ENCODE measurements around the gene INSIG1.

The INSIG1 gene

DNA sequence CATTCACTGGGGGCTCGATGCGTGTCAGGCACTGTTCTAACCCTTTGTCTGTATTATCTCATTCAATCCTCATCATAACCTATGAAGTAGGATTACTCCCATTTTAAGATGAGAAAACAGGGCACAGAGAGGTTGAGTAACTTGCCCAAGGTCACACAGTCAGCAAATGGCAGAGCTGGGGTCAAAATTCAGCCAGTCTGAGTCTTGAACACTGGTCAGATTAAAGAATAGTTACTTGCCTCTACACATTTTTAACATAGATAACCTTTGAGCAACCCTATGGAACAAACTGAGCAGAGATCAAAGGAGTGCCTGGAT is 27.2 kb downstream of the INSIG1 start:
- TF ChIP-seq GATA1 (IDR thresholded peaks at IDR 0.05; ENCODE audit: low read depth, low read length) (no peak), POLR2A (IDR thresholded peaks at IDR 0.05; ENCODE audit: low read length) (no peak)
- DNase-seq: no peak

DNA sequence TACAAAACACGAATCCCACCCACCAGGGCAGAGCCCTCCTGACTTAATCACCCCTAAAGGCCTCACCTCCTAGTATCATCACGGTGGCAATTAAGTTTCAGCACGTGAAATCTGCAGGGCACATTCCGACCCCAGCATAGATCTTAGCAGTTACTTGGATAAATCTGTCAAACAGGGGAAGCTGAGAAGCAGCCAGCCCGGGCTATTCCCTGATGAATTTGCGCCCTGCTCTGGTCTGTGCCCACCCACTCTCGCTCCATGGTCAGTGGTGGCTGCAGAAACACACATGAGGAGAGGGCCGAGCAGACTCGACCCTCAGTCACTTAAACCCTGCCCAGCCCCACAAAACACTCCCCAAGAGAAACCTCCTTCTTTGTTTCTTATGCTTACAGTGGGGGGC is 28.7 kb downstream of the INSIG1 start:
- no peak for DNase-seq
- TF ChIP-seq POLR2A (IDR thresholded peaks at IDR 0.05; ENCODE audit: low read length): no peak
- no peak for TF ChIP-seq GATA1 (IDR thresholded peaks at IDR 0.05; ENCODE audit: low read depth, low read length)

DNA sequence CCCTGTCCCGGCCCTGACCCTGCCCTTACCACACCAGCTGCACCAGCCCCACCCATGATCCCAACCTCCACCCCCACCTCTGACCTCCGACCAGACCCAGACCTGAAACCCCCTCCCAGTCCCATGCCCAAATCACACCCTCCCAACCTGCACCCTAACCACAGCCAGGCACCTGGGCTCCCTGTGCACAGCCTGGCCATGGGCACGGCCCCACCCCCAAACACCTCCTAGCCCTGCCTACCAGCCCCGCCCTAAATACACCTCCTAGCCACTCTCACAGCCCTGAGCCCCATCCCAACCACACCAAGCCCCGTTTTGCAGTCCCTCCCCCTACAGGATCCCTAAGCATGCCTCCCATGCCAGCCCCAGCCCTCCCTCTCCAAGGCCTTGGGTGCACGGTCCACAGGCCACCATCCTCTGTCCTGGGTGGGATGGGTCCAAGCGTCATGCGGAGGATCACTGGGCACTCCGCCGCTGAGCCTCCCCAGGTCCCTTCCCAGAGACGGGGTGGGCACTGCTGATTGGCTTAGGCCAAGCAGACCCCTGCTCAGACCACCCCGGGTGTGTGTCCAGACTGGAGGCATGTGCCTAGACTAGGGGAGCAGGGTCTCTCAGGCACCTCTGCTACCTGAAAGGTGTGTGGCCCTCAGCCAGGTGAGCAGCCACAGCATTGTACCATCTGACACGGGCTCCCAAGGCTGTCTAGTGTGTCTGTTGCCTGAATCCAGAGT is 30.1 kb downstream of the INSIG1 start:
- TF ChIP-seq GATA1 (IDR thresholded peaks at IDR 0.05; ENCODE audit: low read depth, low read length): no peak
- no peak for DNase-seq

DNA sequence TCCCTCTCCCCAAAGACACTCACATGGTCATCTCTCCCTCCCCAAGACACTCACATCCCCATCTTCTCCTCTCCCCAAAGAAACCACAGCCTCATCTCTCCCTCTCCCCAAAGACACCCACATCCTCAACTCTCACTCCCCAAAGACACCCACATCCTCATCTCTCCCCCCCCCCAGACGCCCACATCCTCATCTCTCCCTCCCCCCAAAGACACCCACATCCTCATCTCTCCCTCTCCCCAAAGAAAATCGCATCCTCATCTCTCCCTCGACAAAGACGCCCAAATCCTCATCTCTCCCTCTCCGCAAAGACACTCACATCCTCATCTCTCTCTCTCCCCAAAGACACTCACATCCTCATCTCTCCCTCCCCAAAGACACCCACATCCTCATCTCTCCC is 31.5 kb downstream of the INSIG1 start:
- TF ChIP-seq POLR2A (IDR thresholded peaks at IDR 0.05; ENCODE audit: low read length) (no peak), GATA1 (IDR thresholded peaks at IDR 0.05; ENCODE audit: low read depth, low read length) (no peak)
- no peak for DNase-seq

DNA sequence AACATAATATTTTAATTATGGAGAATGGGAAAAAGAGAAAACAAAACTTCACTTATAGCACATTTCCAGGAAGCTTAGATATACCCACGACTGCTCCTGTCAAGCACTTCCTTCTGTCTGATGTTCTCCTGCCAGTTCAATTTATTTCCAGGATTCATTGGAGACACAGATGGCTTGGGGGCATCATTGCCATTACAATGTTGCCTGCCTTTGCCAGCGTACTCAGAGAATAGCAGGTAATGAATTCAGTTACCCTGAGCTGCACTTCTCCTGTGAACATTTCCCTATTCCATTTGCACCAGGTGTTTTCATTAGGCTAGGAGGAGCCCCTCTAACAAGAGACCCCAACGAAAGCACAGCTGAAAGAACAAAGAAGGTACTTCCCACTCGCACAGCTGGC is 33.7 kb downstream of the INSIG1 start:
- TF ChIP-seq POLR2A (IDR thresholded peaks at IDR 0.05; ENCODE audit: low read length) (no peak), GATA1 (IDR thresholded peaks at IDR 0.05; ENCODE audit: low read depth, low read length) (no peak)
- no peak for DNase-seq

DNA sequence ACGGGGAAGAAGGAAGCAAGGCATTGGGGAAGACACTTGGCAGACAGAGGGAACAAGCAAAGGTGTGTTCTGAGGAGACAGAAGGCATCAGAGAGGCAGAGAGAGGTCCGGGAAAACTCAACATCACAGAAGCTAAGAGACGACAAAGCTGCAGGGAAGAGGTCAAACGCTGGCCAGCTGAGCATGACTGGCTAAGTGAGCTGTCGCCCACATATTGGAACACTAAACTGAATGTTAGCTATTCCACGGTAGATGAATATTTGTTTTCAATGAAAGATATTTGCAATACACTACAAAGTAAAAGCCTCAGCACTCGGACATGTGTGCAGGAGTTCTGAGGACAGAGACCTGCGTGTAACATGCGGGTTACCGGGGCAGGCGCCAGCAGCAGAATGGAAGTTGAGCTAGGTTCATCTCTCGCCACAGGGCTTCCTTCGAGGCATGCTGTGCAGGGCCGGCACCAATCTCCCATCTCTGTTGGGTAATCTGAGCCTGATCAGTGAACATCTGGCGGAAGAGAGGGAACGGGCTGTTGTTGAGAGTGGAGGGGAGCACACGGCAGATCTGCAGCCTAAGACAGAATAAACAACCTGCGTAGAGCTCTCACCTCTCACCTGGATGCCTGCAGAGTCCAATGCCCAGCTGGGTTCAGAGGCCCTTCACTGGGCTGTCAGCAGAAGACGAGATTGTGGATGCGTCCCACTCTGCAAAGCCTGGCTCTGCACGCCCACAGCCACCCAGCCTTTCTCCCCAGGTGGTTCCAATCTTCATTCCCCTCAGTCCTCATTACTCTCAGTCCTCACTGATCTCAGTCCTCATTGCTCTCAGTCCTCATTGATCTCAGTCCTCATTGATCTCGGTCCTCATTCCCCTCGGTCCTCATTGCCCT is 35.9 kb downstream of the INSIG1 start:
- DNase-seq: no peak
- TF ChIP-seq GATA1 (IDR thresholded peaks at IDR 0.05; ENCODE audit: low read depth, low read length): no peak
- TF ChIP-seq POLR2A (IDR thresholded peaks at IDR 0.05; ENCODE audit: low read length): no peak

DNA sequence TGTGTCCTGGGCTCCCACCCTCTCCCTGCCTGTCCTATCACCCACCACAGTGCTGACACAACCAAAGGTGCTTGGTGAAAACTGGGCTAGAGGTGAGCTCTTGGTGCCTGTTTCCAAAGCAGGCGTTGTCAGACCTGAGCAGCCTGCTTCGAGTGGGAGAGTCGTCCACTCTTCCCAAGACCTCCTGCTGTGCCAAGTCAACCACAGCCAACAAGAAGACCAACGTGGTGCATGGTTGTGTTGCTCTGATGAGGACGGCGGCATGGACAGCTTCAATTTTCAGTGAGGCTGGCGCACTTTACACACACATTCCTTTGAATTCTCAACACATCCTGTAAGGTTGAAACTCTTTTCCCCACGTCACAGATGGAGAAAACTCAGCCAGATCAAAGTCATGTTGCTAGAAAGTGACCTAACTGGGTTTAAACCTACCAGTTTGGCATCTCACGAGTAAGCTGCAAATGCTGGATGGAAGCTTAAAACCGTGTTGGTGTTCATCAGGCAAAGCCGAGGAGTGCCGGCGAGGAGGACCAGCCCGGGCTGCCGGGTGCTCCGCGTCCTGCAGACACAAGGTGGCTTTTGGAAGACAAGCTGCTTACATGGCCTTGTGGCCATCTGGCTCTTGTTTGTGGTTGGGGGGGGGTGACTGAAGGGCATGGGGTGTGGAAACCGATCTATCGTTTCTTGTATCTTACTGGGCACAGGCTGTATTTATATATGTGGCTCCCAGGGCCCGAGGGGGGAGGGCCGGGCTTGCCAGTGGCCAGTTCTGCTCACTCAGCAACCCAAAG is 39.3 kb downstream of the INSIG1 start:
- DNase-seq: no peak
- TF ChIP-seq POLR2A (IDR thresholded peaks at IDR 0.05; ENCODE audit: low read length) (no peak), GATA1 (IDR thresholded peaks at IDR 0.05; ENCODE audit: low read depth, low read length) (no peak)

DNA sequence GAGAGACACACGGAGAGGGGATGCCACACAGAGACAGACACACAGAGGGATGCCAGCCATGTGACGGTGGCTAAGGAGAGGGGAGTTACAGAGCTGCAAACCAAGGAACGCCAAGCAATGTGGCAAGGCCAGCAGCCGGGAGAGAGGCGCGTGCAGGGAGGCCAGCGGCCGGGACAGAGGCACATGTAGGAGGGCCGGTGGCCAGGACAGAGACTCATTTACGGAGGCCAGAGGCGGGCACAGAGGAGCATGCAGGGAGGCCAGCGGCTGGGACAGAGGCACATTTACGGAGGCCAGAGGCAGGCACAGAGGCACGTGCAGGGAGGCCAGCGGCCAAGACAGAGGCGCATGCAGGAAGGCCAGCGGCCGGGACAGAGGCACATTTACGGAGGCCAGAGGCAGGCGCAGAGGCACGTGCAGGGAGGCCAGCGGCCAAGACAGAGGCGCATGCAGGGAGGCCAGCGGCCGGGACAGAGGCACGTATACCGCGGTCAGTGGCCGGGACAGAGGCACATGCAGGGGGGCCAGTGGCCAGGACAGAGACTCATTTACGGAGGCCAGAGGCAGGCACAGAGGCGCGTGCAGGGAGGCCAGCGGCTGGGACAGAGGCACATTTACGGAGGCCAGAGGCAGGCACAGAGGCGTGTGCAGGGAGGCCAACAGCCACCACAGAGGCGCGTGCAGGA is 40.4 kb downstream of the INSIG1 start:
- DNase-seq: no peak

DNA sequence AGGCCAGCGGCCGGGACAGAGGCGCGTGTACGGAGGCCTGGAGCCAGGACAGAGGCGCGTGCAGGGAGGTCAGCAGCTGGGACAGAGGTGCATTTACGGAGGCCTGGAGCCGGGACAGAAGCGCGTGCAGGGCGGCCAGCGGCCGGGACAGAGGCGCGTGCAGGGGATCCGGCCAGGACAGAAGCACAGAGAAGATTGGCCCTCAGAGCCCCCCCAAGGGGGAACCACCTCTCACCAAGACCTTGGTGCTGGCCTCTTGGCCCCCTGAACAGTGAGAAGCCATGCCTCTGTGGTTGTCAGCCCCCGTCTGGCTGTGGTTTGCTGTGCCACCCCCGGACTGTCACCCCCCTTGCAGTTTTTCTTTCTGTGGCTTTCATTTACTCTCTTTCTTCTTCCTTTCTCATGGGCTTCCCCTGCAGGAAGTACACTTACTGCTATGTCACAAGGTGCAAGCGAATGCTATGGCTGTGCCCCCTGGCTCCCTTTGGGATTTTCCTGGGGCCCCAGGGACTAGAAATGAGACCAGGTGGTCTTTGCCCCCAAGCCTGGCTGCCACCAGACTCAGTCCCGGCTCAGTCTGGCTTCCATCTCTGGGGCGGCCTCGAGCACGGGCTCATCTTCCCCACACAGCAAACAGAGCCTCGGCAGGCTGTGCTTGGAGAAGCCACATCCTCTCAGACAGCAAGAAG is 41.1 kb downstream of the INSIG1 start:
- TF ChIP-seq POLR2A (IDR thresholded peaks at IDR 0.05; ENCODE audit: low read length) (no peak), GATA1 (IDR thresholded peaks at IDR 0.05; ENCODE audit: low read depth, low read length) (no peak)
- DNase-seq: no peak

More for the DNA sequence above, 40.4 kb downstream of the INSIG1 start:
- TF ChIP-seq GATA1 (IDR thresholded peaks at IDR 0.05; ENCODE audit: low read depth, low read length): no peak
- no peak for TF ChIP-seq POLR2A (IDR thresholded peaks at IDR 0.05; ENCODE audit: low read length)

DNA sequence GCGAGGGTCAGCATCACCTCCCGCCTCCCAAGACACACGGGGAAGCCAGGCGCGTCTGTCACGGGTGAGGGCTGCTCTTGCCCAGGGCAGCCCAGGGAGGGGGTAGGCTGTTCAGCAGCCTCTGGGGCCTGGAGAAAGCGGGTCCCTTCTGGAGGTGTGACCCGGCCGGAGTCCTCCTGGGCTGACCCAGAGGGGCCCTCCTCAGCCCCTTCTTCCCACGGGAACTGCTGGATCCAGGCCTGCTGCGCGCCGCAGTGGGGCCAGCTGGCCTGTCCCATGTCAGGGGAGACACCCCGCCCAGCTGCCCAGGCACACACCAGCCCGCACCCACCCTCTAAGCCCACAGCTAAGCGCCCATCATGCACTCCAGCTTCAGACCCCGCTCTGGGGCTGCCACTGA is 41.8 kb downstream of the INSIG1 start:
- no peak for DNase-seq
- TF ChIP-seq GATA1 (IDR thresholded peaks at IDR 0.05; ENCODE audit: low read depth, low read length) (no peak), POLR2A (IDR thresholded peaks at IDR 0.05; ENCODE audit: low read length) (no peak)

DNA sequence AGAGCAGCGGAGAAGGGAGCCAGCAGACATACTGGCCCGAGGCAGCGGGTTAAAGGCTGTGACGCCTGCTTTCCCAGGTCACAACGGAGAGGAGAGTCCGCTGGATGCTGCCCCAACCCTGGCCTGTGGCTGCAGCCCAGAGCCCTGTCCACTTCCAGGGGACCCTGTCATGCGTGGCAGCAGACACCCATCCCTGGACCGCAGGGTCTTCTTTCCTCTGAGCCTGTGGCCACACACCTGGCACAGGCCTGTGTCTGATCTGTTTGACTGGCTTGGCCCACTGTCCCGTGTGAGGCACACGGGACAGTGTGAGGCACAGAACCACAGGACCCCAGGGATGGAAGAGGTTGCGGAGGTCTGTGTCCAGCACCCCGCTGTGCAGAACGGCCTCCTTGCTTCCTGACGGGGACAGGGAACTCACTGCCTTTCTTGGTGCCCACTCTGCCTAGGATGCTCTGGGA is 42.4 kb downstream of the INSIG1 start:
- no peak for DNase-seq
- TF ChIP-seq GATA1 (IDR thresholded peaks at IDR 0.05; ENCODE audit: low read depth, low read length) (no peak), POLR2A (IDR thresholded peaks at IDR 0.05; ENCODE audit: low read length) (no peak)

DNA sequence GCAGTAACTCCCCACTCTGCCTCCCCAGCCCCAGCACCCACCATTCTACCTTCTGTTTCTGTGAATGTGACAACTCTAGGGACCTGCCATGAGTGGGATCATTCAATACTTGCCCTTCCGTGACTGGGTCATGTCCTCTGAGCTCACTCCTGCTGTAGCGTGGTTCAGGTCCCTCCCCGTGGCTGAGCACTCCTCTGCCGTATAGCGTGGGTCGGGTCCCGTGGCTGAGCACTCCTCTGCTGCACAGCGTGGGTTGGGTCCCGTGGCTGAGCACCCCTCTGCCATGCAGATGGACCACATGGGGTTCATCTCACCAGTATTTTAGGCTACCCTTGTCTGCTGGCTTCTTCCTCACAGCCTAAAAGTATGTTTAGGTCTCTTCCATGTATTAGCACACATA is 43.0 kb downstream of the INSIG1 start:
- TF ChIP-seq POLR2A (IDR thresholded peaks at IDR 0.05; ENCODE audit: low read length) (no peak), GATA1 (IDR thresholded peaks at IDR 0.05; ENCODE audit: low read depth, low read length) (no peak)
- no peak for DNase-seq

DNA sequence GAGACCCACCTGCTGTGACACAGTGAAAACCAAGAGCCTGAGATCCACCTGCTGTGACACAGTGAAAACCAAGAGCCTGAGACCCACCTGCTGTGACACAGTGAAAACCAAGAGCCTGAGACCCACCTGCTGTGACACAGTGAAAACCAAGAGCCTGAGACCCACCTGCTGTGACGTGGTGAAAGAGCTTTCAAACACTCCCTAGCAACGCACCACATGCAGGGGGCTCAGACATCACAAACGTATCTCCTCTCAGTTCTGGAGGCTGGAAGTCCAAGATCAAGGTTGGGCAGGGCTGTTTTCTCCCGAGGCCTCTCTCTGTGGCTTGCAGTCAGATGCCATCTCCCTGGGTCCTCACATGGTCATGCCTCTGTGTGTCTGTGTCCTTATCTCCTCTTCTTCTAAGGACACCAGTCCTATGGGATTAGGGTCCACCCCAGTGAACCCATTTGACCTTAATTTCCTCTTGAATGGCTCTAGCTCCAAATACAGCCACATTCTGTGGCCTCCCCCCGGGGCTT is 43.8 kb downstream of the INSIG1 start:
- TF ChIP-seq POLR2A (IDR thresholded peaks at IDR 0.05; ENCODE audit: low read length): no peak
- no peak for TF ChIP-seq GATA1 (IDR thresholded peaks at IDR 0.05; ENCODE audit: low read depth, low read length)
- DNase-seq: no peak

Measured in erythroblast (primary cell).